BE2C (cell line): Measurements from ENCODE around the gene BRINP2. TPM values are rescaled to one million over a fixed set of nuclear protein-coding genes. Genes with fewer than 3 reads are reported as not detected.

Source experiments
- DNase-seq: peaks from one replicate; pipeline ENCODE4 v3.0.0-alpha.2; 2020
- H3K27me3 ChIP-seq: fragments of 250-450 bp; sonication (Bioruptor Pico); 2 replicates; pipeline ENCODE4 v1.5.1; 2020; ENCODE audit warnings: mild to moderate bottlenecking
- H3K36me3 ChIP-seq: fragments of 250-450 bp; sonication (Bioruptor Pico); 2 replicates; pipeline ENCODE4 v1.5.1; 2020; ENCODE audit warnings: mild to moderate bottlenecking
- H3K4me1 ChIP-seq: fragments of 250-450 bp; sonication (Bioruptor Pico); 2 replicates; pipeline ENCODE4 v1.5.1; 2020
- H3K4me3 ChIP-seq: 2 replicates; pipeline ENCODE4 v1.5.1; 2011; ENCODE audit warnings: low read depth, low read length
- H3K9me3 ChIP-seq: fragments of 250-450 bp; sonication (Bioruptor Pico); 2 replicates; pipeline ENCODE4 v1.5.1; 2020
- polyA plus RNA-seq: library from polyadenylated mRNA; unstranded; fragments of >200 nt; gene quantifications from one replicate; pipeline ENCODE4 v1.2.1, GENCODE V29; 2012; ENCODE audit warnings: low read depth, missing spikeins; ENCODE audit not compliant: insufficient read length, insufficient read depth
- TF ChIP-seq, protein P1 (sequence below): IDR thresholded peaks from 2 replicates; pipeline ENCODE4 v1.5.1; 2012; ENCODE audit warnings: mild to moderate bottlenecking, low read depth, low read length

Gene BRINP2, protein sequence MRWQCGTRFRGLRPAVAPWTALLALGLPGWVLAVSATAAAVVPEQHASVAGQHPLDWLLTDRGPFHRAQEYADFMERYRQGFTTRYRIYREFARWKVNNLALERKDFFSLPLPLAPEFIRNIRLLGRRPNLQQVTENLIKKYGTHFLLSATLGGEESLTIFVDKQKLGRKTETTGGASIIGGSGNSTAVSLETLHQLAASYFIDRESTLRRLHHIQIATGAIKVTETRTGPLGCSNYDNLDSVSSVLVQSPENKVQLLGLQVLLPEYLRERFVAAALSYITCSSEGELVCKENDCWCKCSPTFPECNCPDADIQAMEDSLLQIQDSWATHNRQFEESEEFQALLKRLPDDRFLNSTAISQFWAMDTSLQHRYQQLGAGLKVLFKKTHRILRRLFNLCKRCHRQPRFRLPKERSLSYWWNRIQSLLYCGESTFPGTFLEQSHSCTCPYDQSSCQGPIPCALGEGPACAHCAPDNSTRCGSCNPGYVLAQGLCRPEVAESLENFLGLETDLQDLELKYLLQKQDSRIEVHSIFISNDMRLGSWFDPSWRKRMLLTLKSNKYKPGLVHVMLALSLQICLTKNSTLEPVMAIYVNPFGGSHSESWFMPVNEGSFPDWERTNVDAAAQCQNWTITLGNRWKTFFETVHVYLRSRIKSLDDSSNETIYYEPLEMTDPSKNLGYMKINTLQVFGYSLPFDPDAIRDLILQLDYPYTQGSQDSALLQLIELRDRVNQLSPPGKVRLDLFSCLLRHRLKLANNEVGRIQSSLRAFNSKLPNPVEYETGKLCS
- not detected for polyA plus RNA-seq

DNA sequence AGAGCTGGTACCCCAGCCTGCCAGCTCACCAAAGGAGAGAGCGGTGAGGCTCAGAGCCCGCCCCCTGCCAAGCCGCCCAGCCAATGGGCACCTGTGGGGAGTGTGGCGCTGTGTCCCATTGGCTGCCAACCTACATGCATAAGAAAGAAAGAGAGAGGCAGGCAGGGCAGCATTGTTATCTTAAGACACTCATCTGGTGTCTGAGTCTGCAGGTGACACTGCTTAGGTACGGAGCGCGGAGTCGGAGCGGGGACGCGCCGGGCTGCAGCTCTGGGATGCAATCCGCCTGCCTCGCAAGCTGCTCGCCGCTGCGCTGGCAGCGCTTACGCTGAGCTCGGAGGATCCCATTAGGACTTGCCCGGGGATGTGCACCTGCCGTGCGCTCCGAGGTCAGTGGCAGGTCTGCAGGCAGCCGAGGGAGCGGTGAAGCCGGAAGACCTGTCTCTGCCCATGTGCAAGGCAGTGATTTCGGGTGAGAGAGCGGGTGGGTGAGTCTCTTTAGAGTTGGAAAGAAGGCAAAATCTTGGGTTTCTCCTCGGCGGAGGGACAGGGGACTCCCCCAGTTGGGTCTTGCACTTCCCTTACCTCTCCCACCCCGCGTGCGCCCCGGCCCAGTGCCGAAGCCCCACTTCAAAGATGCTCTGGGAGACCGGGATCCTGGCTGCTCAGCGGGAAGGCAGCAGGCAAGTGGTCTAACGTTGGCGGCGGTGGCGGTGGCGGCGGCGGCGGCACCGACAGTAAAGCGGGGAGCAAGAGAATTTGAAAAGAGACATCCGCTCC lies at the start of gene BRINP2:
Gene BRINP2 (plus strand): TSS at position 203 of the 780 bp plus-strand sequence. CDS start 58,919 bp downstream, outside the sequence.
- DNase-seq: peak; percentile 51
- Histone ChIP-seq H3K9me3 (no peaks in the 10 kb centered on the region), H3K36me3 (no peaks in the 10 kb centered on the region), H3K27me3 (peaks cover 19% of the 10 kb centered on the region), H3K4me3 (peak within 1 kb of the TSS; percentile 22), H3K4me1 (no peaks in the 10 kb centered on the region)
- TF ChIP-seq, protein P1, sequence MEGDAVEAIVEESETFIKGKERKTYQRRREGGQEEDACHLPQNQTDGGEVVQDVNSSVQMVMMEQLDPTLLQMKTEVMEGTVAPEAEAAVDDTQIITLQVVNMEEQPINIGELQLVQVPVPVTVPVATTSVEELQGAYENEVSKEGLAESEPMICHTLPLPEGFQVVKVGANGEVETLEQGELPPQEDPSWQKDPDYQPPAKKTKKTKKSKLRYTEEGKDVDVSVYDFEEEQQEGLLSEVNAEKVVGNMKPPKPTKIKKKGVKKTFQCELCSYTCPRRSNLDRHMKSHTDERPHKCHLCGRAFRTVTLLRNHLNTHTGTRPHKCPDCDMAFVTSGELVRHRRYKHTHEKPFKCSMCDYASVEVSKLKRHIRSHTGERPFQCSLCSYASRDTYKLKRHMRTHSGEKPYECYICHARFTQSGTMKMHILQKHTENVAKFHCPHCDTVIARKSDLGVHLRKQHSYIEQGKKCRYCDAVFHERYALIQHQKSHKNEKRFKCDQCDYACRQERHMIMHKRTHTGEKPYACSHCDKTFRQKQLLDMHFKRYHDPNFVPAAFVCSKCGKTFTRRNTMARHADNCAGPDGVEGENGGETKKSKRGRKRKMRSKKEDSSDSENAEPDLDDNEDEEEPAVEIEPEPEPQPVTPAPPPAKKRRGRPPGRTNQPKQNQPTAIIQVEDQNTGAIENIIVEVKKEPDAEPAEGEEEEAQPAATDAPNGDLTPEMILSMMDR: no peak

GRCh38 chr1:177122461-177123251 lies 48.1 kb upstream of the BRINP2 start:
- DNase-seq: no peak
- TF ChIP-seq, protein P1: no peak
- Histone ChIP-seq H3K36me3 (no peaks in the 10 kb centered on the region), H3K4me1 (no peaks in the 10 kb centered on the region), H3K9me3 (no peaks in the 10 kb centered on the region), H3K4me3 (no peak overlapping the region), H3K27me3 (no peaks in the 10 kb centered on the region)

GRCh38 chr1:177124577-177125278 lies 46.0 kb upstream of the BRINP2 start:
- DNase-seq: no peak
- no peaks in the 10 kb centered on the region for H3K27me3 ChIP-seq
- H3K4me3 ChIP-seq: no peak overlapping the region
- H3K4me1 ChIP-seq: no peaks in the 10 kb centered on the region
- TF ChIP-seq, protein P1: no peak
- no peaks in the 10 kb centered on the region for H3K9me3 ChIP-seq
- no peaks in the 10 kb centered on the region for H3K36me3 ChIP-seq

- no peaks in the 10 kb centered on the region for H3K27me3 ChIP-seq
- DNase-seq: no peak
- no peaks in the 10 kb centered on the region for H3K9me3 ChIP-seq
- no peaks in the 10 kb centered on the region for H3K36me3 ChIP-seq
- no peak overlapping the region for H3K4me3 ChIP-seq
- TF ChIP-seq, protein P1: no peak
- no peaks in the 10 kb centered on the region for H3K4me1 ChIP-seq
These were observed 44.5 kb upstream of the BRINP2 start for GRCh38 chr1:177126267-177126666.

DNA sequence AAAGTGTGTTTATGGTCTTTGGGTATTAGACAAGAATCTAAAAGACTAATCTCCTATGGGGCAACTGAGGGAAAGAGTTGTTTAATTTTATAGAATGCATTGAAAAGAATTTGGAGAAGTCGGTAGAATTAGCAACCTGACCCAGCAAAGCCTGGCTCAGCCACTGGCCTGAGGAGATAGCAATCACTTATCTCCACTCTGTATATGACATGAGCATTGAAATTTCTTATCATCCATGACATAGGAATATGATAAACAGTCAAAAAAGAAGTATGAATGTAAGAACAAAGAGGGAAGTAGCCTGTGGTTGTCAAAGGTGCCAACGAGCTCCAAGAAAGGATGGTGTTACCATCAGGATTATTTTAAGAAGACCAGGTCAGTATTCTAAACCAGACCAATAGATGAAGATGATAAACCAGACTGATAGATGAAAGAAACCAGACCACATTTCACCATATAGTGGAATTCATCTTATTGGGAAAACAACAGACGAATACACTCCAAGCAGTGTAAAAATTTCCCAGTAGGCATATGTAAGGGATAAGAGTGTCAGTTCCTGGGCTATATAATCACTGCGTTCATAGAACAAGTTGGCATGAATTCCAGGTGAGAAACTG lies 42.0 kb upstream of the BRINP2 start:
- Histone ChIP-seq H3K9me3 (no peaks in the 10 kb centered on the region), H3K27me3 (no peaks in the 10 kb centered on the region), H3K4me1 (no peaks in the 10 kb centered on the region), H3K4me3 (no peak overlapping the region), H3K36me3 (no peaks in the 10 kb centered on the region)
- no peak for DNase-seq
- TF ChIP-seq, protein P1: no peak
